ENCODE measurements around the gene LATS1.
A peak's percentile ranks its signal among the peaks of the same experiment; 100 is the strongest.
"Not testable (repeated sequence)": the region's sequence is repeated elsewhere in the genome, so short reads cannot be mapped to it uniquely, and the experiment has no call there.

Gene LATS1

GRCh38 chr6:149749082-149749593 lies 31.2 kb upstream of the LATS1 start:
- H3K9me3 Mint-ChIP-seq; H3K27me3 Mint-ChIP-seq (ENCODE audit: low read depth); H3K36me3 Mint-ChIP-seq (ENCODE audit: low read depth): not testable (repeated sequence)
- peak overlapping the region; percentile 77 for H3K27ac Mint-ChIP-seq
- peaks cover 33% of the 10 kb centered on the region for H3K4me1 Mint-ChIP-seq (ENCODE audit: low read depth)
- peak overlapping the region; percentile 86 for H3K4me3 Mint-ChIP-seq

- peaks cover 26% of the 10 kb centered on the region for H3K4me1 Mint-ChIP-seq (ENCODE audit: low read depth)
- no peaks in the 10 kb centered on the region for H3K27me3 Mint-ChIP-seq (ENCODE audit: low read depth)
- peak within 1 kb of the TSS; percentile 99 for H3K4me3 Mint-ChIP-seq
- H3K36me3 Mint-ChIP-seq (ENCODE audit: low read depth): peaks cover 11% of the 10 kb centered on the region
- H3K9me3 Mint-ChIP-seq: no peaks in the 10 kb centered on the region
- peak within 1 kb of the TSS; percentile 94 for H3K27ac Mint-ChIP-seq
Observed at GRCh38 chr6:149746147-149746946, 28.4 kb upstream of the LATS1 start, which contains the start of gene NUP43. NUP43 (minus strand) TSS chr6:149746529; CDS start chr6:149746495, 34 bp downstream.

DNA sequence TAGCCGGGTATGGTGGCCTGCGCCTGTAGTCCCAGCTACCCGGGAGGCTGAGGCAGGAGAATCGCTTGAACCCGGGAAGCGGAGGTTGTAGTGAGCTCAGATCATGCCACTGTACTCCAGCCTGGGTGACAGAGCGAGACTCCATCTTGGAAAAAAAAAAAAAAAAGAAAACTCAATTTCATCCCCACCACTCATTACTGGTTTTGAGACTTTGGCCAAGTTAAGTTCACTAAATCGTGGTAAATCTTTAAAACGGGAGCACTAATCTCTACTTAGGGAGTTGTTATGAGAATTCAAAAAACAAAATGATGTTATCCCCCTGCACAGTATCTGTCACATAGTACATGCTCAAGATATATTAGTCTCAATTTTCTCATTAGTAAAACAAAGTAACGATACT lies 27.4 kb upstream of the LATS1 start:
- peak overlapping the region; percentile 99 for H3K4me3 Mint-ChIP-seq
- H3K4me1 Mint-ChIP-seq (ENCODE audit: low read depth): peaks cover 21% of the 10 kb centered on the region
- not testable (repeated sequence) for H3K9me3 Mint-ChIP-seq; H3K27me3 Mint-ChIP-seq (ENCODE audit: low read depth)
- H3K27ac Mint-ChIP-seq: peak overlapping the region; percentile 94
- H3K36me3 Mint-ChIP-seq (ENCODE audit: low read depth): peaks cover 14% of the 10 kb centered on the region

GRCh38 chr6:149734915-149735314 lies 17.0 kb upstream of the LATS1 start:
- H3K27me3 Mint-ChIP-seq (ENCODE audit: low read depth): no peaks in the 10 kb centered on the region
- H3K4me1 Mint-ChIP-seq (ENCODE audit: low read depth): peaks cover 2% of the 10 kb centered on the region
- no peak overlapping the region for H3K4me3 Mint-ChIP-seq
- H3K36me3 Mint-ChIP-seq (ENCODE audit: low read depth): peaks cover 18% of the 10 kb centered on the region
- no peaks in the 10 kb centered on the region for H3K9me3 Mint-ChIP-seq
- H3K27ac Mint-ChIP-seq: no peak overlapping the region

- Mint-ChIP-seq H3K27ac (no peak overlapping the region), H3K36me3 (ENCODE audit: low read depth) (peaks cover 21% of the 10 kb centered on the region), H3K4me1 (ENCODE audit: low read depth) (peaks cover 12% of the 10 kb centered on the region), H3K27me3 (ENCODE audit: low read depth) (no peaks in the 10 kb centered on the region), H3K9me3 (no peaks in the 10 kb centered on the region), H3K4me3 (no peak overlapping the region)
Observed at GRCh38 chr6:149733089-149733720, 15.3 kb upstream of the LATS1 start.

DNA sequence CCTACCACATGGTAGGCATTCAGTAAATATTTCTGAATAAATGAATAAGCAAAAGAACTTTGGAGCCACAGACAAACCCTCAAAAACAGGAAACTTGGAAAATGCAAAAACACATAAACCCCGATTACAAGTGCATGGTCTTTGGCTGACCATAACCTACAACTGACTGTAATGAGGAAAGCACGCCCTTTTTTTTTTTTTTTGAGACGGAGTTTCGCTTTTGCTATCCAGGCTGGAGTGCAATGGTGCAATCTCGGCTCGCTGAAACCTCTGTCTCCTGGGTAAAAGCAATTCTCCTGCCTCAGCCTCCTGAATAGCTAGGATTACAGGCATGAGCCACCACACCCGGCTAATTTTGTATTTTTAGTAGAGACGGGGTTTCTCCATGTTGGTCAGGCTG lies 11.9 kb upstream of the LATS1 start:
- Mint-ChIP-seq H3K9me3 (no peaks in the 10 kb centered on the region), H3K4me1 (ENCODE audit: low read depth) (peaks cover 18% of the 10 kb centered on the region), H3K4me3 (no peak overlapping the region), H3K36me3 (ENCODE audit: low read depth) (peaks cover 21% of the 10 kb centered on the region), H3K27ac (no peak overlapping the region), H3K27me3 (ENCODE audit: low read depth) (no peaks in the 10 kb centered on the region)

- Mint-ChIP-seq H3K4me3 (peak overlapping the region; percentile 45), H3K27ac (peak overlapping the region; percentile 69), H3K4me1 (ENCODE audit: low read depth) (peaks cover 20% of the 10 kb centered on the region), H3K27me3 (ENCODE audit: low read depth) (no peaks in the 10 kb centered on the region), H3K9me3 (no peaks in the 10 kb centered on the region), H3K36me3 (ENCODE audit: low read depth) (peaks cover 26% of the 10 kb centered on the region)
Observed at GRCh38 chr6:149728499-149729234, 10.8 kb upstream of the LATS1 start.

- Mint-ChIP-seq H3K36me3 (ENCODE audit: low read depth) (peaks cover 26% of the 10 kb centered on the region), H3K4me1 (ENCODE audit: low read depth) (peaks cover 20% of the 10 kb centered on the region), H3K27me3 (ENCODE audit: low read depth) (no peaks in the 10 kb centered on the region)
Observed at GRCh38 chr6:149727793-149728498, 10.0 kb upstream of the LATS1 start.

DNA sequence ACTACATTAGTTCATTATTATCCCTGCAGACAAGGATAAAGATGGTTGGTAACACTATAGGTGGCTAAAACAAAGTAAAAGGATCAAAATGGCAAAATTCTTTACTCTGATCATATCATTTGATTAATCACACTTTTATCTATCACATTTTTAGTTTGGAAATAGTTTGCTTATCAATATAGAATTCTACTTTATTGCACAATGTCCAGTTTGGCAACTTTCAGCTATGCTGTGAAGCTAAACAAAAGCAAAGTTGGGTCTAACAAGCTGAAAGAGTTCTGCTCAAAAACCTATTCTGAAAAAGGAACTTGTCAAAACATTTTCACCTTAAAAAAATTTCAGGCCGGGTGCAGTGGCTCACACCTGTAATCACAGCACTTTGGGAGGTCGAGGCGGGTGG lies 7.9 kb upstream of the LATS1 start:
- H3K4me3 Mint-ChIP-seq: no peak overlapping the region
- H3K4me1 Mint-ChIP-seq (ENCODE audit: low read depth): peaks cover 20% of the 10 kb centered on the region
- no peaks in the 10 kb centered on the region for H3K9me3 Mint-ChIP-seq
- no peak overlapping the region for H3K27ac Mint-ChIP-seq
- H3K36me3 Mint-ChIP-seq (ENCODE audit: low read depth): peaks cover 22% of the 10 kb centered on the region
- no peaks in the 10 kb centered on the region for H3K27me3 Mint-ChIP-seq (ENCODE audit: low read depth)

More at GRCh38 chr6:149727793-149728498, 10.0 kb upstream of the LATS1 start:
- H3K9me3 Mint-ChIP-seq: no peaks in the 10 kb centered on the region
- H3K4me3 Mint-ChIP-seq: no peak overlapping the region
- H3K27ac Mint-ChIP-seq: peak overlapping the region; percentile 69

DNA sequence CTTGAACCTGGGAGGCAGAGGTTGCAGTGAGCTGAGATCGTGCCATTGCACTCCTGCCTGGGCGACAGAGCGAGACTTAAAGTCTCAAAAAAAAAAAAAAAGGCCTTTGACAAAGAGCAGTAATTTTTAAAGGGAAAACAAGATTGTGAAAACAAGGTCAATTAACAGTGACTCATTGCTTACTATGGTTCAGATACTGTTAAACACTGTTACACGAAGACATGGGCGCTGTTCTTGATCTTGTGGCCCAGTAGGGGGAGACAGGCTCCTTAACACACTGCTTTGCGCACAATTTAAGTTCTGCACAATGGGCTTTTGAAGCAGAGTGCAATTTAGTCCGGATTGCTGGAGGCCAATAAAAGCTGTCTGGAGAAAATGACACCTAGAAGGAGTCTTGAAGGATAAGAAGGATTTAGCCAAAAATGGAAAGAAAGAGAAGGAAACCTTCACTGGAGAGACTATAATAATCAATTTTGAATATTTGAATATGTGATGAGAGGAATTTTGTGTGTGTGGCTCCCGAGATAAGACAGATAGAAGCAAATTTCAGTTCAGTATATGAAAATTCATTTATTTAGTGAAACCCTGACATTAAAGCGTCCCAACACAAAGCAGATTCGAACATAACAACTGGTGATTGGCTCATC lies 6.0 kb upstream of the LATS1 start:
- no peaks in the 10 kb centered on the region for H3K9me3 Mint-ChIP-seq
- H3K36me3 Mint-ChIP-seq (ENCODE audit: low read depth): peaks cover 21% of the 10 kb centered on the region

GRCh38 chr6:149723262-149723661 lies 5.4 kb upstream of the LATS1 start:
- Mint-ChIP-seq H3K27ac (no peak overlapping the region), H3K36me3 (ENCODE audit: low read depth) (peaks cover 16% of the 10 kb centered on the region), H3K4me1 (ENCODE audit: low read depth) (peaks cover 19% of the 10 kb centered on the region), H3K4me3 (no peak overlapping the region), H3K27me3 (ENCODE audit: low read depth) (no peaks in the 10 kb centered on the region), H3K9me3 (no peaks in the 10 kb centered on the region)

More for the DNA sequence above, 6.0 kb upstream of the LATS1 start:
- Mint-ChIP-seq H3K4me1 (ENCODE audit: low read depth) (peaks cover 21% of the 10 kb centered on the region), H3K27ac (no peak overlapping the region), H3K4me3 (no peak overlapping the region), H3K27me3 (ENCODE audit: low read depth) (no peaks in the 10 kb centered on the region)

DNA sequence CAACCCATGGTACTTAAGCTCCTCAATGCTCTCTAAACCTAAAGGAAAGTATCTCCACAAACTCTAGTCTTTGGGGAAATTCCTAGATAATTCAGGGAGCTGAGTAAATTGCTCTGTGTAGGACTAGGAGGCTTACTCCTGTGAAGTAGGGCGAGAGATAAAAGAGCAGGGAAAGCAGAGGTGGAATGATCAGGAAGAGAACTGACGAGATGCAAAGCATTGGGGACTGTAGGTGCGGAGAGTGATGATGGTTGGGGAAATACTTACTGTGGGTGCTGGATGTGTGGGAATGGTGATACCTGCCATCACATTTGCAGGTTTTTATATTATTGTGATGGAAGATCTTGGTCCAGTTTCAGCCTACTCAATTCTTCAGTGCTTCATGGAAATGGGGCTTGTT lies 1.6 kb upstream of the LATS1 start:
- no peaks in the 10 kb centered on the region for H3K27me3 Mint-ChIP-seq (ENCODE audit: low read depth)
- H3K9me3 Mint-ChIP-seq: no peaks in the 10 kb centered on the region
- H3K36me3 Mint-ChIP-seq (ENCODE audit: low read depth): peaks cover 14% of the 10 kb centered on the region
- peak overlapping the region; percentile 55 for H3K4me3 Mint-ChIP-seq
- H3K4me1 Mint-ChIP-seq (ENCODE audit: low read depth): peaks cover 29% of the 10 kb centered on the region
- peak overlapping the region; percentile 3 for H3K27ac Mint-ChIP-seq

GRCh38 chr6:149717255-149717587 lies 680 bp downstream of the LATS1 start:
- Mint-ChIP-seq H3K4me1 (ENCODE audit: low read depth) (peaks cover 33% of the 10 kb centered on the region), H3K27me3 (ENCODE audit: low read depth) (no peaks in the 10 kb centered on the region), H3K9me3 (no peaks in the 10 kb centered on the region), H3K36me3 (ENCODE audit: low read depth) (peaks cover 12% of the 10 kb centered on the region), H3K4me3 (peak overlapping the region; percentile 92), H3K27ac (peak overlapping the region; percentile 79)
